Activated naive CD4-positive, alpha-beta T cell treated with anti-CD3 and anti-CD28 coated beads, Interleukin-2, amount 50 U/mL, for 24 hours (primary cell): Measurements from ENCODE around the gene STYK1.
"Not testable (repeated sequence)": the region's sequence is repeated elsewhere in the genome, so short reads cannot be mapped to it uniquely, and the experiment has no call there.

Source experiments
- H3K27ac Mint-ChIP-seq: one replicate; pipeline ENCODE4 v1.8.0; 2021; ENCODE audit warnings: mild to moderate bottlenecking, mixed read lengths
- H3K27me3 Mint-ChIP-seq: one replicate; pipeline ENCODE4 v1.8.0; 2021; ENCODE audit warnings: mixed read lengths
- H3K36me3 Mint-ChIP-seq: one replicate; pipeline ENCODE4 v1.8.0; 2021; ENCODE audit warnings: mixed read lengths
- H3K4me1 Mint-ChIP-seq: one replicate; pipeline ENCODE4 v1.8.0; 2021; ENCODE audit warnings: mixed read lengths
- H3K4me3 Mint-ChIP-seq: one replicate; pipeline ENCODE4 v1.8.0; 2021; ENCODE audit warnings: mild to moderate bottlenecking, mixed read lengths
- H3K9me3 Mint-ChIP-seq: one replicate; pipeline ENCODE4 v1.8.0; 2021; ENCODE audit warnings: mixed read lengths

STYK1 gene

GRCh38 chr12:10646576-10646975, 27.3 kb downstream of the STYK1 start:
- H3K27ac Mint-ChIP-seq, H3K4me3 Mint-ChIP-seq, H3K27me3 Mint-ChIP-seq, H3K4me1 Mint-ChIP-seq: not testable (repeated sequence)
- Mint-ChIP-seq H3K9me3 (peaks cover 39% of the 10 kb centered on the region), H3K36me3 (peaks cover 22% of the 10 kb centered on the region)

- peaks cover 39% of the 10 kb centered on the region for H3K9me3 Mint-ChIP-seq
- H3K27me3 Mint-ChIP-seq = peaks cover 8% of the 10 kb centered on the region
- H3K27ac Mint-ChIP-seq = no peak overlapping the region
- no peaks in the 10 kb centered on the region for H3K4me1 Mint-ChIP-seq
- no peak overlapping the region for H3K4me3 Mint-ChIP-seq
- peaks cover 22% of the 10 kb centered on the region for H3K36me3 Mint-ChIP-seq
Observed at GRCh38 chr12:10645910-10646309, 27.9 kb downstream of the STYK1 start.

- Mint-ChIP-seq H3K27ac (no peak overlapping the region), H3K36me3 (peaks cover 17% of the 10 kb centered on the region), H3K9me3 (peaks cover 29% of the 10 kb centered on the region), H3K4me3 (no peak overlapping the region), H3K27me3 (peaks cover 3% of the 10 kb centered on the region), H3K4me1 (no peaks in the 10 kb centered on the region)
Observed at GRCh38 chr12:10641735-10642500, 31.9 kb downstream of the STYK1 start.

GRCh38 chr12:10638728-10639127, 35.1 kb downstream of the STYK1 start:
- no peak overlapping the region for H3K27ac Mint-ChIP-seq
- no peaks in the 10 kb centered on the region for H3K4me1 Mint-ChIP-seq
- H3K27me3 Mint-ChIP-seq = peaks cover 1% of the 10 kb centered on the region
- no peak overlapping the region for H3K4me3 Mint-ChIP-seq
- peaks cover 2% of the 10 kb centered on the region for H3K9me3 Mint-ChIP-seq
- no peaks in the 10 kb centered on the region for H3K36me3 Mint-ChIP-seq

GRCh38 chr12:10636611-10637010, 37.2 kb downstream of the STYK1 start:
- H3K4me3 Mint-ChIP-seq = no peak overlapping the region
- no peak overlapping the region for H3K27ac Mint-ChIP-seq
- H3K9me3 Mint-ChIP-seq = no peaks in the 10 kb centered on the region
- H3K27me3 Mint-ChIP-seq = peaks cover 1% of the 10 kb centered on the region
- no peaks in the 10 kb centered on the region for H3K4me1 Mint-ChIP-seq
- no peaks in the 10 kb centered on the region for H3K36me3 Mint-ChIP-seq

- peaks cover 1% of the 10 kb centered on the region for H3K27me3 Mint-ChIP-seq
- no peaks in the 10 kb centered on the region for H3K36me3 Mint-ChIP-seq
- no peaks in the 10 kb centered on the region for H3K9me3 Mint-ChIP-seq
- no peak overlapping the region for H3K4me3 Mint-ChIP-seq
- H3K4me1 Mint-ChIP-seq = no peaks in the 10 kb centered on the region
- no peak overlapping the region for H3K27ac Mint-ChIP-seq
Observed at GRCh38 chr12:10636124-10636523, 37.7 kb downstream of the STYK1 start.

GRCh38 chr12:10635306-10635705, 38.5 kb downstream of the STYK1 start:
- no peaks in the 10 kb centered on the region for H3K36me3 Mint-ChIP-seq
- no peaks in the 10 kb centered on the region for H3K4me1 Mint-ChIP-seq
- no peaks in the 10 kb centered on the region for H3K9me3 Mint-ChIP-seq

GRCh38 chr12:10634427-10634826, 39.4 kb downstream of the STYK1 start:
- Mint-ChIP-seq H3K4me1 (no peaks in the 10 kb centered on the region), H3K36me3 (no peaks in the 10 kb centered on the region), H3K9me3 (no peaks in the 10 kb centered on the region), H3K4me3 (no peak overlapping the region), H3K27ac (no peak overlapping the region), H3K27me3 (peaks cover 5% of the 10 kb centered on the region)

More at GRCh38 chr12:10635306-10635705, 38.5 kb downstream of the STYK1 start:
- H3K27me3 Mint-ChIP-seq = peaks cover 1% of the 10 kb centered on the region
- H3K27ac Mint-ChIP-seq = no peak overlapping the region
- H3K4me3 Mint-ChIP-seq = no peak overlapping the region

GRCh38 chr12:10633541-10633940, 40.3 kb downstream of the STYK1 start:
- Mint-ChIP-seq H3K4me1 (no peaks in the 10 kb centered on the region), H3K27ac (no peak overlapping the region), H3K9me3 (no peaks in the 10 kb centered on the region), H3K4me3 (no peak overlapping the region), H3K27me3 (peaks cover 4% of the 10 kb centered on the region), H3K36me3 (no peaks in the 10 kb centered on the region)

- Mint-ChIP-seq H3K36me3 (no peaks in the 10 kb centered on the region), H3K4me1 (no peaks in the 10 kb centered on the region), H3K27ac (no peak overlapping the region), H3K27me3 (peaks cover 4% of the 10 kb centered on the region), H3K4me3 (no peak overlapping the region), H3K9me3 (no peaks in the 10 kb centered on the region)
Observed at GRCh38 chr12:10632226-10632625, 41.6 kb downstream of the STYK1 start.

- no peaks in the 10 kb centered on the region for H3K36me3 Mint-ChIP-seq
- no peaks in the 10 kb centered on the region for H3K4me1 Mint-ChIP-seq
- no peak overlapping the region for H3K4me3 Mint-ChIP-seq
- H3K9me3 Mint-ChIP-seq = no peaks in the 10 kb centered on the region
- no peak overlapping the region for H3K27ac Mint-ChIP-seq
- peaks cover 10% of the 10 kb centered on the region for H3K27me3 Mint-ChIP-seq
Observed at GRCh38 chr12:10624605-10625004, 49.2 kb downstream of the STYK1 start.

GRCh38 chr12:10623131-10623530, 50.7 kb downstream of the STYK1 start:
- Mint-ChIP-seq H3K4me3 (no peak overlapping the region), H3K36me3 (no peaks in the 10 kb centered on the region), H3K27ac (no peak overlapping the region), H3K4me1 (no peaks in the 10 kb centered on the region), H3K27me3 (peaks cover 11% of the 10 kb centered on the region), H3K9me3 (no peaks in the 10 kb centered on the region)

GRCh38 chr12:10621278-10621677, 52.6 kb downstream of the STYK1 start:
- no peaks in the 10 kb centered on the region for H3K4me1 Mint-ChIP-seq
- no peaks in the 10 kb centered on the region for H3K9me3 Mint-ChIP-seq
- no peaks in the 10 kb centered on the region for H3K36me3 Mint-ChIP-seq
- peaks cover 11% of the 10 kb centered on the region for H3K27me3 Mint-ChIP-seq
- no peak overlapping the region for H3K4me3 Mint-ChIP-seq
- no peak overlapping the region for H3K27ac Mint-ChIP-seq

- no peaks in the 10 kb centered on the region for H3K36me3 Mint-ChIP-seq
- H3K27ac Mint-ChIP-seq = no peak overlapping the region
- no peaks in the 10 kb centered on the region for H3K9me3 Mint-ChIP-seq
- H3K27me3 Mint-ChIP-seq = peaks cover 11% of the 10 kb centered on the region
- no peak overlapping the region for H3K4me3 Mint-ChIP-seq
- no peaks in the 10 kb centered on the region for H3K4me1 Mint-ChIP-seq
Observed at GRCh38 chr12:10620078-10620779, 53.6 kb downstream of the STYK1 start.

- H3K9me3 Mint-ChIP-seq = no peaks in the 10 kb centered on the region
- H3K4me3 Mint-ChIP-seq = no peak overlapping the region
- peaks cover 7% of the 10 kb centered on the region for H3K4me1 Mint-ChIP-seq
- no peaks in the 10 kb centered on the region for H3K36me3 Mint-ChIP-seq
- H3K27me3 Mint-ChIP-seq = peaks cover 11% of the 10 kb centered on the region
- no peak overlapping the region for H3K27ac Mint-ChIP-seq
Observed at GRCh38 chr12:10618338-10618987, 55.4 kb downstream of the STYK1 start.

- H3K27me3 Mint-ChIP-seq = peaks cover 11% of the 10 kb centered on the region
- H3K36me3 Mint-ChIP-seq = no peaks in the 10 kb centered on the region
- no peak overlapping the region for H3K4me3 Mint-ChIP-seq
- no peaks in the 10 kb centered on the region for H3K9me3 Mint-ChIP-seq
- H3K27ac Mint-ChIP-seq = no peak overlapping the region
- peaks cover 12% of the 10 kb centered on the region for H3K4me1 Mint-ChIP-seq
Observed at GRCh38 chr12:10617863-10618262, 56.0 kb downstream of the STYK1 start.
